ENCODE measurements around the gene N4BP2L1.

DNA sequence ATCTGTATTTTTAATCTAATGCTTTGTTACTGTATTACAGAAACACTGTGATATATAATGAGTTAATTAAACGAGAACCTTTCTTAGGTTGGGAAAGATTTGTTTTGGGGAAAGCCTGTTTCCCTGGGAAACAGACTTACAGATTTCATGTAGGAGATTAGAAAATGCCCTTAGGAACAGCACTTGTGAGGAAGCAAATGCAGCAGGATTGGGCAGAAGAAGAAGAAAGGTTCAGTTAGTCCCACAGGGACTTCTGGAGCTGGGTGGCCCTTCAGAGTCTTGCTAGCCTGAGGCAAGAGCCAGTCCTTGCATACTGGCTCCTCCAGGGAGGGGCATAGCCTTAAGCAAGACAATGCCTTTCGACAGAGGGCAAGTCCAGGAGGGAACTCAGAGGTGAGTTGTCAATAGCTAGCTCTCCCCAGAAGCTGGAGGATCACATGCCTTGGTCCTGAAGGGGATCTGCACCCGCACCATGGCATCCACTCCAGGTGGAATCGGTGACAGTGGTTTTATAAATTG lies 36.8 kb downstream of the N4BP2L1 start:
- TF ChIP-seq GABPA (IDR thresholded peaks at IDR 0.05; ENCODE audit: low read depth): no peak
- TF ChIP-seq, protein P1, sequence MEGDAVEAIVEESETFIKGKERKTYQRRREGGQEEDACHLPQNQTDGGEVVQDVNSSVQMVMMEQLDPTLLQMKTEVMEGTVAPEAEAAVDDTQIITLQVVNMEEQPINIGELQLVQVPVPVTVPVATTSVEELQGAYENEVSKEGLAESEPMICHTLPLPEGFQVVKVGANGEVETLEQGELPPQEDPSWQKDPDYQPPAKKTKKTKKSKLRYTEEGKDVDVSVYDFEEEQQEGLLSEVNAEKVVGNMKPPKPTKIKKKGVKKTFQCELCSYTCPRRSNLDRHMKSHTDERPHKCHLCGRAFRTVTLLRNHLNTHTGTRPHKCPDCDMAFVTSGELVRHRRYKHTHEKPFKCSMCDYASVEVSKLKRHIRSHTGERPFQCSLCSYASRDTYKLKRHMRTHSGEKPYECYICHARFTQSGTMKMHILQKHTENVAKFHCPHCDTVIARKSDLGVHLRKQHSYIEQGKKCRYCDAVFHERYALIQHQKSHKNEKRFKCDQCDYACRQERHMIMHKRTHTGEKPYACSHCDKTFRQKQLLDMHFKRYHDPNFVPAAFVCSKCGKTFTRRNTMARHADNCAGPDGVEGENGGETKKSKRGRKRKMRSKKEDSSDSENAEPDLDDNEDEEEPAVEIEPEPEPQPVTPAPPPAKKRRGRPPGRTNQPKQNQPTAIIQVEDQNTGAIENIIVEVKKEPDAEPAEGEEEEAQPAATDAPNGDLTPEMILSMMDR (IDR thresholded peaks at IDR 0.05; ENCODE audit: insufficient read depth, low read length): no peak

Measured in HL-60 (cell line).